Liver (tissue), 9 donors: ENCODE data around the gene NYAP1. TPM values are rescaled to one million over a fixed set of nuclear protein-coding genes. Genes with fewer than 3 reads are reported as not detected.

Experiments
- DNase-seq: peaks from one replicate; pipeline ENCODE4 v3.0.0-alpha.2; 2017; ENCODE audit warnings: low spot score
- H3K27ac ChIP-seq, 2 donors: one replicate each; pipeline ENCODE4 v1.7.0; 2013; ENCODE audit warnings: inconsistent platforms in 2 of 2, low read length in 2 of 2, control low read depth in 1 of 2, low read depth in 1 of 2, mild to moderate bottlenecking in 1 of 2
- H3K27me3 ChIP-seq, 4 donors: one replicate each; pipeline versions ENCODE4 v1.6.1 to v1.7.0; 2013; ENCODE audit warnings: low read length in 3 of 4, inconsistent platforms in 1 of 4, mild to moderate bottlenecking in 1 of 4, moderate library complexity in 1 of 4; ENCODE audit not compliant: control insufficient read depth in 4 of 4, insufficient read depth in 4 of 4
- H3K36me3 ChIP-seq, 4 donors: one replicate each; pipeline versions ENCODE4 v1.6.1 to v1.7.0; 2013; ENCODE audit warnings: low read length in 3 of 4, mild to moderate bottlenecking in 3 of 4, low read depth in 1 of 4, moderate library complexity in 1 of 4; ENCODE audit not compliant: control insufficient read depth in 4 of 4, insufficient read depth in 3 of 4
- H3K4me1 ChIP-seq, 4 donors: one replicate each; pipeline versions ENCODE4 v1.6.1 to v1.7.0; 2013; ENCODE audit warnings: low read length in 3 of 4, mild to moderate bottlenecking in 3 of 4, moderate library complexity in 1 of 4; ENCODE audit not compliant: control insufficient read depth in 4 of 4, insufficient read depth in 4 of 4
- H3K4me3 ChIP-seq, 3 donors: one replicate each; pipeline versions ENCODE4 v1.6.1 to v1.7.0; 2013; ENCODE audit warnings: low read length in 3 of 3, control low read depth in 1 of 3, low read depth in 1 of 3, mild to moderate bottlenecking in 1 of 3
- H3K9ac ChIP-seq, 2 donors: one replicate each; pipeline ENCODE4 v1.7.0; 2013; ENCODE audit warnings: low read length in 2 of 2, mild to moderate bottlenecking in 2 of 2, moderate library complexity in 2 of 2, control low read depth in 1 of 2, low read depth in 1 of 2
- H3K9me3 ChIP-seq, 4 donors: one replicate each; pipeline versions ENCODE4 v1.6.1 to v1.7.0; 2013; ENCODE audit warnings: low read length in 3 of 4; ENCODE audit not compliant: control insufficient read depth in 4 of 4
- CTCF ChIP-seq: fragments of 150-350 bp; IDR thresholded peaks from 2 replicates; pipeline ENCODE4 v1.5.1; 2017; ENCODE audit warnings: improper control_type of control experiment, low read depth, low read length; ENCODE audit not compliant: missing input control
- EGR1 ChIP-seq, 2 donors: IDR thresholded peaks; 2 replicates each; pipeline ENCODE4 v1.6.1; 2016 to 2018; ENCODE audit warnings: antibody characterized with exemption in 2 of 2, low read depth in 2 of 2
- FOXA1 ChIP-seq: IDR thresholded peaks from 2 replicates; pipeline ENCODE4 v1.6.1; 2016; ENCODE audit warnings: antibody characterized with exemption
- FOXA2 ChIP-seq: IDR thresholded peaks from 2 replicates; pipeline ENCODE4 v1.6.1; 2016; ENCODE audit warnings: antibody characterized with exemption
- GABPA ChIP-seq, 2 donors: IDR thresholded peaks in 1 of 2; conservative IDR thresholded peaks in 1 of 2; 2 replicates each; pipeline ENCODE4 v1.6.1; 2016; ENCODE audit warnings: antibody characterized with exemption in 2 of 2, mild to moderate bottlenecking in 1 of 2, moderate library complexity in 1 of 2
- HNF4A ChIP-seq, 2 donors: conservative IDR thresholded peaks; 2 replicates each; pipeline ENCODE4 v1.6.1; 2016; ENCODE audit warnings: antibody characterized with exemption in 2 of 2, mild to moderate bottlenecking in 2 of 2
- HNF4G ChIP-seq: IDR thresholded peaks from 2 replicates; pipeline ENCODE4 v1.6.1; 2016; ENCODE audit warnings: antibody characterized with exemption
- JUND ChIP-seq, 2 donors: IDR thresholded peaks; 2 replicates each; pipeline ENCODE4 v1.6.1; 2016; ENCODE audit warnings: antibody characterized with exemption in 2 of 2
- MAX ChIP-seq: IDR thresholded peaks from 2 replicates; pipeline ENCODE4 v1.6.1; 2016; ENCODE audit warnings: antibody characterized with exemption
- NR2F2 ChIP-seq: IDR thresholded peaks from 2 replicates; pipeline ENCODE4 v1.6.1; 2016; ENCODE audit warnings: antibody characterized with exemption
- RAD21 ChIP-seq, 2 donors: IDR thresholded peaks; 2 replicates each; pipeline ENCODE4 v1.6.1; 2016; ENCODE audit warnings: antibody characterized with exemption in 2 of 2, mild to moderate bottlenecking in 2 of 2
- REST ChIP-seq: IDR thresholded peaks from 2 replicates; pipeline ENCODE4 v1.6.1; 2016; ENCODE audit warnings: antibody characterized with exemption, mild to moderate bottlenecking
- RXRA ChIP-seq, 2 donors: IDR thresholded peaks; 2 replicates each; pipeline ENCODE4 v1.6.1; 2017 to 2018; ENCODE audit warnings: antibody characterized with exemption in 2 of 2, mild to moderate bottlenecking in 1 of 2
- SP1 ChIP-seq: IDR thresholded peaks from 2 replicates; pipeline ENCODE4 v1.6.1; 2018; ENCODE audit warnings: antibody characterized with exemption, mild to moderate bottlenecking
- YY1 ChIP-seq: IDR thresholded peaks from 2 replicates; pipeline ENCODE4 v1.6.1; 2016; ENCODE audit warnings: antibody characterized with exemption, mild to moderate bottlenecking
- WGBS: extraction: QIAGEN DNeasy Blood & Tissue Kit; methylation state at CpG from one replicate; pipeline ENCODE4 v1.1.7; 2013; 5-methylcytosine and 5-hydroxymethylcytosine counted together
- polyA plus RNA-seq, 2 donors: library from polyadenylated mRNA; stranded (reverse) in 1 of 2; unstranded in 1 of 2; fragments of 200-250 nt in 1 of 2; fragments of >200 nt in 1 of 2; fragmentation: Nextera tagmentation in 1 of 2; extraction: Ambion mirVana in 1 of 2; gene quantifications; one replicate each; pipeline versions ENCODE4 v1.2.1 to v1.2.3, GENCODE V29; 2013 to 2015
- total RNA-seq, 2 donors: library from RNA; depleted of rRNA; stranded (reverse); fragments of >200 nt; gene quantifications; one replicate each; pipeline ENCODE4 v1.2.3, GENCODE V29; 2014
- donor health status: healthy.
- donor health status: healthy.
- donor health status: healthy.
- donor health status: healthy.
- donor health status: healthy.

NYAP1 gene
- total and polyA plus RNA-seq, 4 donors: 0.08 to 0.29 (median 0.09) TPM; not detected in 1

GRCh38 chr7:100444311-100445278, 39.1 kb upstream of the NYAP1 start:
- H3K4me1 ChIP-seq: peaks cover 5 to 16% (median 13%) of the 10 kb centered on the region in 4 donors
- WGBS: 38% methylated on average over 14 of the region's 14 CpGs

More at GRCh38 chr7:100444311-100445278, 39.1 kb upstream of the NYAP1 start:
- peak overlapping the region; percentile 58 to 82 for H3K27ac ChIP-seq
- H3K9me3 ChIP-seq: no peaks in the 10 kb centered on the region
- no peaks in the 10 kb centered on the region for H3K27me3 ChIP-seq
- no peak for DNase-seq
- no peak overlapping the region for H3K4me3 ChIP-seq
- TF ChIP-seq FOXA1: no peak
- TF ChIP-seq GABPA (IDR thresholded peaks at IDR 0.05 in 1 of 2, conservative IDR thresholded peaks at IDR 0.05 in 1 of 2): peak in 1 of 2 donors; percentile 43
- TF ChIP-seq HNF4G: peak; percentile 20
- peak; percentile 8 for TF ChIP-seq FOXA2
- TF ChIP-seq RXRA (IDR thresholded peaks at IDR 0.05): peak; percentile 98
- TF ChIP-seq EGR1 (IDR thresholded peaks at IDR 0.05; ENCODE audit: low read depth in 2 of 2): no peak
- TF ChIP-seq NR2F2: peak; percentile 100
- TF ChIP-seq YY1: peak; percentile 56
- peak; percentile 93 to 96 for TF ChIP-seq JUND (IDR thresholded peaks at IDR 0.05)
- TF ChIP-seq HNF4A (conservative IDR thresholded peaks at IDR 0.05): peak; percentile 80 to 81
- no peak for TF ChIP-seq CTCF
- TF ChIP-seq REST: peak; percentile 69
- TF ChIP-seq MAX: peak; percentile 86
- TF ChIP-seq RAD21 (IDR thresholded peaks at IDR 0.05): no peak
- peak; percentile 78 for TF ChIP-seq SP1
- no peak overlapping the region for H3K9ac ChIP-seq
- H3K36me3 ChIP-seq: no peaks in the 10 kb centered on the region
